ENCODE measurements around the gene TECPR1. TPM values are rescaled to one million over a fixed set of nuclear protein-coding genes. Genes with fewer than 3 reads are reported as not detected.

The TECPR1 gene
- total and polyA plus RNA-seq, 2 experiments from 2014 or later = 4.6 to 24.4 TPM

- Mint-ChIP-seq H3K36me3 (ENCODE audit: low read depth) (peaks cover 36% of the 10 kb centered on the region), H3K4me1 (no peaks in the 10 kb centered on the region), H3K27ac (no peak overlapping the region), H3K9me3 (no peaks in the 10 kb centered on the region), H3K27me3 (ENCODE audit: insufficient read depth, low read depth, poor library complexity) (peaks cover 2% of the 10 kb centered on the region), H3K4me3 (no peak overlapping the region)
- TF ChIP-seq ETS1 (IDR thresholded peaks at IDR 0.05) (no peak), ZNF114 (CRISPR knock-in tag; IDR thresholded peaks at IDR 0.05) (no peak), CREB1 (CRISPR knock-in tag; IDR thresholded peaks at IDR 0.05; ENCODE audit: low read depth) (no peak), STAT1 (IDR thresholded peaks at IDR 0.05; ENCODE audit: unreplicated experiment) (no peak), NANOG (IDR thresholded peaks at IDR 0.05; ENCODE audit: borderline replicate concordance) (no peak), POLR2AphosphoS5 (IDR thresholded peaks at IDR 0.05; ENCODE audit: low read depth) (no peak), EZH2phosphoT487 (IDR thresholded peaks at IDR 0.05; ENCODE audit: unreplicated experiment) (no peak), EZH2 (IDR thresholded peaks at IDR 0.05; ENCODE audit: low read depth, unreplicated experiment) (no peak)
- H3K36me3 ChIP-seq (ENCODE audit: insufficient read depth) = peaks cover 5% of the 10 kb centered on the region
- no peaks in the 10 kb centered on the region; the same call in 1 of the 2 replicates for H4K20me1 ChIP-seq (replicated peaks; ENCODE audit: insufficient read depth)
- no peak overlapping the region for H3K27ac ChIP-seq (ENCODE audit: low read depth)
- H3K79me2 ChIP-seq (replicated peaks; ENCODE audit: insufficient read depth) = 0 out of 2 replicates have a peak, but pooled peaks cover 6% of the 10 kb centered on the region
- H3K4me2 ChIP-seq = no peak overlapping the region
- ATAC-seq (no peak), DNase-seq (ENCODE audit: low spot score) (no peak)
- H2AFZ ChIP-seq = no peak overlapping the region
- no peaks in the 10 kb centered on the region for H3F3A ChIP-seq (replicated peaks; ENCODE audit: low read depth)
- no peaks in the 10 kb centered on the region for H3K4me1 ChIP-seq (ENCODE audit: insufficient read depth)
- no peaks in the 10 kb centered on the region for H3K9me2 ChIP-seq (ENCODE audit: insufficient read depth)
- H3K27me3 ChIP-seq (ENCODE audit: insufficient read depth) = no peaks in the 10 kb centered on the region
- H3K4me3 ChIP-seq = no peak overlapping the region
These were observed 59.1 kb downstream of the TECPR1 start for GRCh38 chr7:98192781-98193457.

- no peaks in the 10 kb centered on the region for H3K27me3 ChIP-seq (ENCODE audit: insufficient read depth)
- no peak overlapping the region for H3K4me3 ChIP-seq
- no peak overlapping the region for H2AFZ ChIP-seq
- H3K27ac ChIP-seq (ENCODE audit: low read depth) = no peak overlapping the region
- no peak overlapping the region for H3K27ac Mint-ChIP-seq
- H3K4me2 ChIP-seq = no peak overlapping the region
- no peaks in the 10 kb centered on the region for H3K9me3 Mint-ChIP-seq
- H3F3A ChIP-seq (replicated peaks; ENCODE audit: low read depth) = no peaks in the 10 kb centered on the region
- H3K27me3 Mint-ChIP-seq (ENCODE audit: insufficient read depth, low read depth, poor library complexity) = peaks cover 2% of the 10 kb centered on the region
- no peak for DNase-seq (ENCODE audit: low spot score)
- ATAC-seq = no peak
- no peaks in the 10 kb centered on the region for H3K4me1 Mint-ChIP-seq
- no peaks in the 10 kb centered on the region for H3K4me1 ChIP-seq (ENCODE audit: insufficient read depth)
- H3K9me2 ChIP-seq (ENCODE audit: insufficient read depth) = no peaks in the 10 kb centered on the region
- no peak overlapping the region for H3K4me3 Mint-ChIP-seq
- no peaks in the 10 kb centered on the region for H3K79me2 ChIP-seq (replicated peaks; ENCODE audit: insufficient read depth)
- peaks cover 5% of the 10 kb centered on the region for H3K36me3 ChIP-seq (ENCODE audit: insufficient read depth)
- no peaks in the 10 kb centered on the region; the same call in 1 of the 2 replicates for H4K20me1 ChIP-seq (replicated peaks; ENCODE audit: insufficient read depth)
- peaks cover 38% of the 10 kb centered on the region for H3K36me3 Mint-ChIP-seq (ENCODE audit: low read depth)
- TF ChIP-seq JUNB (IDR thresholded peaks at IDR 0.05; ENCODE audit: unreplicated experiment) (no peak), EZH2phosphoT487 (IDR thresholded peaks at IDR 0.05; ENCODE audit: unreplicated experiment) (no peak), ETS1 (IDR thresholded peaks at IDR 0.05) (no peak), STAT1 (IDR thresholded peaks at IDR 0.05; ENCODE audit: unreplicated experiment) (no peak), ZNF462 (CRISPR knock-in tag; IDR thresholded peaks at IDR 0.05) (no peak), CREB1 (CRISPR knock-in tag; IDR thresholded peaks at IDR 0.05; ENCODE audit: low read depth) (no peak)
These were observed 60.2 kb downstream of the TECPR1 start for GRCh38 chr7:98191668-98192431.

All from GM23338 (cell line).